NT2/D1 (cell line): Measurements from ENCODE around the gene RIMBP2.

Experiments
- DNase-seq: peaks from one replicate; pipeline ENCODE4 v3.0.0-alpha.2; 2011; ENCODE audit warnings: low read depth, low spot score
- H3K27me3 ChIP-seq: 2 replicates; pipeline ENCODE4 v1.6.0; 2011; ENCODE audit warnings: mild to moderate bottlenecking; ENCODE audit not compliant: insufficient read length, insufficient read depth
- H3K36me3 ChIP-seq: 2 replicates; pipeline ENCODE4 v1.6.1; 2011; ENCODE audit warnings: mild to moderate bottlenecking, low read length, mixed read lengths; ENCODE audit not compliant: insufficient read depth, insufficient read length
- H3K4me1 ChIP-seq: 2 replicates; pipeline ENCODE4 v1.5.1; 2011; ENCODE audit not compliant: insufficient read depth, insufficient read length
- H3K4me3 ChIP-seq: 2 replicates; pipeline ENCODE4 v1.5.1; 2011; ENCODE audit warnings: low read depth; ENCODE audit not compliant: insufficient read length
- H3K9ac ChIP-seq: 2 replicates; pipeline ENCODE4 v1.6.0; 2011; ENCODE audit warnings: low read depth; ENCODE audit not compliant: insufficient read length
- H3K9me3 ChIP-seq: 2 replicates; pipeline ENCODE4 v1.5.1; 2011; ENCODE audit warnings: mild to moderate bottlenecking, low read length; ENCODE audit not compliant: insufficient read depth
- SUZ12 ChIP-seq: IDR thresholded peaks from 2 replicates; pipeline ENCODE4 v1.6.1; 2011; ENCODE audit not compliant: insufficient read length, insufficient read depth; ENCODE audit errors: extremely low read depth
- YY1 ChIP-seq: IDR thresholded peaks from 2 replicates; pipeline ENCODE4 v1.6.1; 2011; ENCODE audit not compliant: insufficient read length, insufficient read depth
- ZNF274 ChIP-seq: IDR thresholded peaks from 2 replicates; pipeline ENCODE4 v1.6.1; 2011; ENCODE audit warnings: mild to moderate bottlenecking, low read depth, low read length

RIMBP2 gene

DNA sequence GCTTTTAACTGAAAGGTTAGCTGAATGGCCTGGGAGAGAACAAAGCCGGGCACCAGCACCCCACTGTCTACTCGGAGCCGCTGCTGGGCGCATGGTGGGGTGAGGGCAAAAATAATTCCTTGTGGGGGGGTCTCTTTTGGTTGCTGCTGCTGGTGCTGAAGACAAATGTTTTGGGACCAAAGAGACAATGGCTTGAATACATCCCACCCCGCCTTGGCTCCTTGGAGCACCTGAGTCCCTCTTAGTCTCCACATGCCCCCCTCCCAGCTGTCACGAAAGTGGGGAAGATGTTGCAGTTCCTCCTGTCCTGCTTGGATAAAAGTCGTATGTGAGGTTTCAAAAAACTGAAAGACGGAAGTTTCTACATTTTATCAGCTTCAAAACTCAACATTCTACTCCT is 293.4 kb downstream of the RIMBP2 start:
- no peaks in the 10 kb centered on the region for H3K27me3 ChIP-seq
- no peaks in the 10 kb centered on the region for H3K9me3 ChIP-seq
- no peaks in the 10 kb centered on the region for H3K4me1 ChIP-seq
- no peak for DNase-seq
- TF ChIP-seq YY1 (no peak), ZNF274 (no peak), SUZ12 (no peak)
- H3K4me3 ChIP-seq, result no peak overlapping the region
- H3K9ac ChIP-seq, result no peak overlapping the region
- H3K36me3 ChIP-seq, result no peaks in the 10 kb centered on the region

DNA sequence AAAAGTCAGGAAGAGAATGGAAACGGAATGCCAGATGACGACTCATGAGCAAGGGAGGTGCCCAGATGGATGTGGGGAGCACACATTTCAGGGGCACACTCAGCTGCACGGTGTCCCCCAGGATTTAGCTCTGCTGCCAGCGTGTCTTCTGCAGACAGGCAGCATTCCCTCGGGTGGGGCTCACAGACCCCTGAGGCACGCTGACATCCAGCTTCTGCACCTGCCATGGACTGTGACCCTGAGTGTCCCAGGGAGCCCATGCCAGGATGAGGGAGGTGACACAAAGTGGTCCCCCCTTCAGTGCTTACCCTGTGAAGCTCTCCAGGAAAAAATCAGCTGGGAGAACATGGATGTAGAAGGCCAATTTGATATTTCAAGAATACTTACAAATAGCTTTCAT is 294.2 kb downstream of the RIMBP2 start:
- H3K4me1 ChIP-seq, result no peaks in the 10 kb centered on the region
- no peak for DNase-seq
- H3K9me3 ChIP-seq, result no peaks in the 10 kb centered on the region
- H3K4me3 ChIP-seq, result no peak overlapping the region
- TF ChIP-seq ZNF274 (no peak), YY1 (no peak), SUZ12 (no peak)
- no peaks in the 10 kb centered on the region for H3K36me3 ChIP-seq
- no peaks in the 10 kb centered on the region for H3K27me3 ChIP-seq
- H3K9ac ChIP-seq, result no peak overlapping the region

DNA sequence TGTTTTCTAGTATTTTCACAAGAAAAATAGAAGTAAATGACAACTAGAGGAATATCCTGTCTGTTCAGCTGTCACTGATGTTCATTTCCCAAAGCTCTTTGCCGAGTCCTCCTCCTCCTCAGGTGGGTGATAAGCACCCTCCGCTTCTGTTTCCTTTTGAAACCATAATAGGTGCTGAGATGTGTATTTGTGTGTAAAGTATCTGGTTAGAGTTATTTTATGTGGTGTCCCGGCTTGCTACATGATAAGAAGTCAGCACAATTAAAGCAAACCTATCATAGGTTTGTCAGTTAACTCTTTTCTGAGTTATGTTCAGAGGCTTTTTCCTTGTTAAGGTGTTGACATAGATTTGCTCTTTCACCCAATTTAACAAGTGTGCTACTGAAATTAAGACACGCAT is 296.0 kb downstream of the RIMBP2 start:
- Histone ChIP-seq H3K4me3 (no peak overlapping the region), H3K4me1 (no peaks in the 10 kb centered on the region), H3K27me3 (no peaks in the 10 kb centered on the region), H3K36me3 (no peaks in the 10 kb centered on the region), H3K9me3 (no peaks in the 10 kb centered on the region), H3K9ac (no peak overlapping the region)
- no peak for DNase-seq
- no peak for TF ChIP-seq YY1
- TF ChIP-seq SUZ12, result no peak
- no peak for TF ChIP-seq ZNF274

DNA sequence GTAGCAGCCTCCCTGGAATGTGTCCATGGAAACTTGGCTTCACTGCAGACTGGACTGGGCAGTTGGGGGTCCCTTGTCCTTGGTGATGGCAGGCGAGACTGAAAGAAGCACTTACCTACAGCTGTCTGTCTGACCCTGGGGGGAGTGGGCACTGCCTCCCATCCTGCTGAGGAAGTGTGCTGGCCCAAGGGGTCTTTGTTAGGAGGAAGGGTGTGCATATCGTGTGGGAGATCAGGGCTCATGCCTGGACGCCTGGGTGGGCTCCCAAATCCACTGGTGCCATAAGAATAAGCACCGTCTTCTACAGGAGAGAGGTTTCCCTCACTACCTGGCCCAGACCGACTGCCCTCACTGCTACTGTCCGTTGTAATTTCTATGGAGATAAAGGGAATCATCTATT is 297.0 kb downstream of the RIMBP2 start:
- no peak overlapping the region for H3K9ac ChIP-seq
- TF ChIP-seq ZNF274 (no peak), YY1 (no peak), SUZ12 (no peak)
- H3K4me3 ChIP-seq, result no peak overlapping the region

DNA sequence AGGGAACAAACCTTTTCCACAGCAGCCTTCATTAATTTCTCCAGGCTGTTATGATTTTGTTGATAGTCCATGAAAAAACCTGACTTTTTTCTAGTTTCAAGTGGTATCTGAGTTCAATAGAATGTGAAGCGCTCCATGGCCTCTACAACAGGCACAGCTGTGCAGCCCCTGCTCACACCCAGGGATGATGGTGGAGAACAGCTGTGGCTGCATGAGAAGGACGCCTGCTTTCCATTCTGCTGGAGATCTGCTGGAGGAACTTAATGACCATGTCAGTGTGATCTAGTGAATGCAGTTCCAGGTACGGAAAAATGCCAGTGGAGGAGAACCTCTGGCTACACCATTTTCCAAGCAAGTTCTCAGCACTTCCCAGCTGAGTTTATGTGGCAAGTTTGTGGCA is 297.8 kb downstream of the RIMBP2 start:
- no peaks in the 10 kb centered on the region for H3K9me3 ChIP-seq
- TF ChIP-seq SUZ12 (no peak), YY1 (no peak), ZNF274 (no peak)
- H3K27me3 ChIP-seq, result no peaks in the 10 kb centered on the region
- H3K4me3 ChIP-seq, result no peak overlapping the region
- no peaks in the 10 kb centered on the region for H3K36me3 ChIP-seq
- H3K4me1 ChIP-seq, result no peaks in the 10 kb centered on the region
- no peak overlapping the region for H3K9ac ChIP-seq
- DNase-seq, result no peak

More for the DNA sequence above, 297.0 kb downstream of the RIMBP2 start:
- Histone ChIP-seq H3K36me3 (no peaks in the 10 kb centered on the region), H3K9me3 (no peaks in the 10 kb centered on the region), H3K4me1 (no peaks in the 10 kb centered on the region), H3K27me3 (no peaks in the 10 kb centered on the region)
- no peak for DNase-seq

DNA sequence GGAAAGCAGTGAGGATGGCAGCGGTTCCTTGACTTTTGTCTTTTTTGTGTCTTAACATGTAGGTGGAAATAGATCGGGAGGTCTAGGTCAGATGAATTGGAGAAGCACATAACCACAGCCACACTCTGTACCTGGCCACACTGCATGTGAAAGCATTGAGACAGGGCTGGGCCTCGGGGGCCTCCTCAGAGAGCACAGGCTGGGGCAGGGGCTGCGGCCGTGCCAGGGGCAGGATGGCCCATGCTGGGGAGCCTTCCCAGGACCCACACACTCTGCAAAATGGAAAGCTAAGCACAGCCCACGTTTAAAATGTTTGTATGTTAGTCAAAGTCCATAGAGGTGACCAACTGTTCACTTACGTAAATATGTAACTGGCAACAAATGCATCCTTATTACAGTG is 301.7 kb downstream of the RIMBP2 start:
- no peak overlapping the region for H3K9ac ChIP-seq
- no peaks in the 10 kb centered on the region for H3K27me3 ChIP-seq
- H3K4me1 ChIP-seq, result no peaks in the 10 kb centered on the region
- no peak for DNase-seq
- no peaks in the 10 kb centered on the region for H3K9me3 ChIP-seq
- TF ChIP-seq SUZ12, result no peak
- TF ChIP-seq ZNF274, result no peak
- TF ChIP-seq YY1, result no peak
- no peaks in the 10 kb centered on the region for H3K36me3 ChIP-seq
- no peak overlapping the region for H3K4me3 ChIP-seq

DNA sequence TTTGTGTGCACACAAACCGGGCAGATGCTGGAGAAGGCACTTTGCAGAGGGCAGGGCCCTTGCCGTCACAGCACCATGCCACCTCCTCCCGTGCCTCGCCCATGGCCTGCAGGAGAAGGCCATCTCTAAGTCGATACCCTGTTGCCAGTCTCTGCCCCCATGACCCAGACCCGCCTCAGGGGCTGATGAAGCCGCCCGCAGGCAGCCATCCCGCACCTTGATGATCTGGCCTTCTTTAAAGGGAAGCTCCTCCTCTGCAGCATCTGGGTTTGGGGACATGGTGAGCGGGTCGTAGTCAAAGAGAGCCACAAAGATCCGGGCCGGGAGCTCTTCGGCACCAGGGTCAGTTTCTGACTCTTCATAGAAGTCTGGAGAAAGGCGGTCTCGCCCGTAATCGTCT is 302.2 kb downstream of the RIMBP2 start:
- H3K27me3 ChIP-seq, result no peaks in the 10 kb centered on the region
- H3K4me1 ChIP-seq, result no peaks in the 10 kb centered on the region
- H3K36me3 ChIP-seq, result no peaks in the 10 kb centered on the region
- no peak for TF ChIP-seq SUZ12
- no peak for TF ChIP-seq ZNF274
- no peak for TF ChIP-seq YY1
- H3K4me3 ChIP-seq, result no peak overlapping the region
- no peak overlapping the region for H3K9ac ChIP-seq
- no peaks in the 10 kb centered on the region for H3K9me3 ChIP-seq
- no peak for DNase-seq

DNA sequence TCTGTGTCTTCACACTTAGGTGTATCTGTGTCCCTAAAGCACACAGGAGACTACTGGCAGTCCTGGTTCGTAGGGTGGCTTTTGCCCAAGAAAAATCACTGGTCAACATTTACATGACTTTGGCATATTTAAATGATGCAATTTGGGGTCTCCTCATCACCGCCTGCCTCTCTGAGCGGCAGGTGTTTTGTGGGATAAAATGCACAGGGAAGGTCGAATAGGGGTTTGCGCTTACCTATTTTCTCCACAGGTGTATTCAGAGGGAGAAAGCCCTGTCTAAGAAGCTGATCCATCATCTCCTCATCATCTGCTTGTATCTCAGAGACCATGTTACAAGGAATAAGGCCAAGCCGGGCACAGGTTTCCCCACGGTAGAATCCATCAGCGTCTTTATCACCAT is 303.7 kb downstream of the RIMBP2 start:
- H3K9me3 ChIP-seq, result no peaks in the 10 kb centered on the region
- no peak for TF ChIP-seq ZNF274
- TF ChIP-seq SUZ12, result no peak
- TF ChIP-seq YY1, result no peak
- H3K27me3 ChIP-seq, result no peaks in the 10 kb centered on the region
- no peaks in the 10 kb centered on the region for H3K4me1 ChIP-seq
- no peak overlapping the region for H3K9ac ChIP-seq
- no peaks in the 10 kb centered on the region for H3K36me3 ChIP-seq
- H3K4me3 ChIP-seq, result no peak overlapping the region
- no peak for DNase-seq
